ENCODE data around the gene POT1. TPM values are rescaled to one million over a fixed set of nuclear protein-coding genes. Genes with fewer than 3 reads are reported as not detected.

Gene POT1
- total RNA-seq, 2 experiments from 2014 or later = 26.2 to 30.8 TPM

- Mint-ChIP-seq H3K9me3 (ENCODE audit: low read depth) (no peaks in the 10 kb centered on the region), H3K27ac (no peak overlapping the region), H3K4me1 (no peaks in the 10 kb centered on the region), H3K36me3 (no peaks in the 10 kb centered on the region), H3K4me3 (no peak overlapping the region), H3K27me3 (peaks cover 13% of the 10 kb centered on the region)
- DNase-seq = no peak
- no peak for ATAC-seq
- CTCF ChIA-PET = interaction anchor here (0.8 kb wide), 1 partner anchor 21 kb away, joined by 3 read pairs; no protein-coding TSS in a partner anchor
Measured at GRCh38 chr7:124784879-124785818, 144.5 kb downstream of the POT1 start.

DNA sequence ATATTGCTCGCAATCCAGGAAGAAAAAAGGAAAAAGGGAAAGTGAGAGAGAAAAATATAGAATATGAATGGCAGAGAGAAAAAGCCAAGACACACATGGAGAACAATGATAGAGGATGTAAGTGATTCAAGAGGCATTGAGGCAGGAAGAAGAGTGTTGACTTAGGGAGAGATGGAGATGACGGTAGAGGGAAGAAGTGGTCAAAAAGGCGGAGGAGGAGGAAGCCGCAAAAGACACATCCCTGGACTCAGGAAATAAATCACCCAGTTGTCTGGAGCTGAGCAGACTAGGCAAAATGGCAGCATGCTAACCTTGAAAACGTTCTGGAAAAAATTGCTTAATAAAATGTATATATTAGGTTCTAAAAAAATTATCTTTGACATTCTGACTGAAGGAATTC lies 146.4 kb downstream of the POT1 start:
- H3K27me3 Mint-ChIP-seq = peaks cover 2% of the 10 kb centered on the region
- H3K36me3 Mint-ChIP-seq = no peaks in the 10 kb centered on the region
- ATAC-seq = no peak
- H3K4me1 Mint-ChIP-seq = no peaks in the 10 kb centered on the region
- no peak overlapping the region for H3K4me3 Mint-ChIP-seq
- no peak overlapping the region for H3K27ac Mint-ChIP-seq
- H3K9me3 Mint-ChIP-seq (ENCODE audit: low read depth) = no peaks in the 10 kb centered on the region
- CTCF ChIA-PET = no interaction called here
- DNase-seq = no peak

DNA sequence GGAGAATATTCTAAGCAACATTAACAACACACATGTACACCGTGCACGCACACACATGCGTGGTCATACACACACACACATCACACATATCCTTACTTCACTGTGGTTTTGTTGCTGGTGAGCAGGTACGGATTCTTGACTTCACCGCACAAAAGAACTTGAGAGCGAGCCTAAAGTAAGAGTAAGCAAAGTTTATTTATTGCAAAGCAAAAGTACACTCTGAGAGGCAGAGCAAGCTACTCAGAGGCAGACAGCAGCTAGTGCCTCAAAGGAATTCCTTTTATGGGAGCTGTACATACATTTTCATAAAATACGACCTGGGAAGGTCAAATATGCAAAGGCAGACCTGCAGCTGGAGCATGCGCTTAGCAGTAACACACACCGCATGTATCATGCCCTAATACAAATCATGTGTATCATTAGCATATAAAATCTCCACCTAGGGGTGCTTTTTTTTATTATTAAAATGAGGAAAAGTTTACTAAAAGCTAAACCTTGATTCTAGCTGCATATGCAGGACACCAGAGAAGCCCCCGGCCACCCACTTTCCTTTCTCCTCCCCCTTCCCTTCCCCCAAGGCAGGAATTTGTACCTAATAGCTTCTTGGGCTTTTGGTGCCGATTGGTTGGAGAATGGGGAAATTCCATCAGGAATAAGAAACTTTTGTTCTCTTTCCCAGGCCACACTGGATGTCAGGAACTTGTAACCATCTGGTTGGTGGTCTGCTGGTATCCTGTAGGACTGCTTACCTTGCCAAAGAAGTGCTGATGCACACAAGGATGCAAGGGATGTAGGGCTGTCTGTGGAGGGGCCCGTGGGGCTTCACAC lies 147.5 kb downstream of the POT1 start:
- Mint-ChIP-seq H3K4me3 (no peak overlapping the region), H3K4me1 (no peaks in the 10 kb centered on the region), H3K27ac (no peak overlapping the region), H3K9me3 (ENCODE audit: low read depth) (no peaks in the 10 kb centered on the region), H3K27me3 (peaks cover 2% of the 10 kb centered on the region), H3K36me3 (no peaks in the 10 kb centered on the region)
- DNase-seq (no peak), ATAC-seq (no peak)
- CTCF ChIA-PET = no interaction called here

GRCh38 chr7:124781418-124781817 lies 148.2 kb downstream of the POT1 start:
- CTCF ChIA-PET = no interaction called here
- Mint-ChIP-seq H3K27me3 (peaks cover 2% of the 10 kb centered on the region), H3K9me3 (ENCODE audit: low read depth) (no peaks in the 10 kb centered on the region), H3K36me3 (no peaks in the 10 kb centered on the region), H3K4me1 (no peaks in the 10 kb centered on the region), H3K27ac (no peak overlapping the region), H3K4me3 (no peak overlapping the region)
- no peak for DNase-seq
- ATAC-seq = no peak

DNA sequence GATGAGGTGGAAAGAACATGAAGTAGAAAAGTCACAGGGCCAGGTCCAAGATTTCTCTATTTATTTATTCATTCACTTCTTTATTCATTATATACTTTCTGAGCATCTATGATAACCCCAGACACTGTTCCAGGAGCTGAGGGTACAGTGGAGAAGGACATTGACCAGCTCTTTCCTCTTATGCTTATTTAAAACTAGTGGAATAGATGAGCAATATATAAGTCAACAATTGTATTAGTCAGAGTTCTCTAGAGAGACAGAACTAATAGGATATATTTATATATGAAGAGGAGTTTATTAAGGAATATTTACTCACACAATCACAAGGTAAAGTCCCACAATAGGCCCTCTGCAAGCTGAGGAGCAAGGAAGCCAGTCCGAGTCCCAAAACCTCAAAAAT lies 149.0 kb downstream of the POT1 start:
- Mint-ChIP-seq H3K4me3 (no peak overlapping the region), H3K27me3 (peaks cover 2% of the 10 kb centered on the region), H3K4me1 (no peaks in the 10 kb centered on the region), H3K36me3 (no peaks in the 10 kb centered on the region), H3K9me3 (ENCODE audit: low read depth) (no peaks in the 10 kb centered on the region), H3K27ac (no peak overlapping the region)
- CTCF ChIA-PET = no interaction called here
- DNase-seq (no peak), ATAC-seq (no peak)

DNA sequence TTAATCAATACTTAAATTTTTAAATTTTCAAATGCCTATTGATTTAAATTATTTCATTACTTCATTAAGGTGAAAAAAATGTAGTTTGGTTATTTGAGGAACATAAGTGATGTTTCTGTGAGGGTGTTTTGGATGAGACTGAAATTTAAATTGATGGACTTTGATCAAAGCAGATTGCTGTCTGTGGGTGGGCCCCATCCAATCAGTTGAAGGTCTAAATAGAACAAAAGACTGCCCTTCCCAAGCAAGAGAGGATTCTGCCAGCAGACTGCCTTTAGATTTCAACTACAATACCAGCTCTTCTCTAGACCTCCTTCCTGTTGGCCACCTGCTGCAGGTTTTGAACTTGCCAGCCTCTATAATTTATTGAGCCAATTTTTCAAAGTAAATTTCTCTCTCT lies 149.6 kb downstream of the POT1 start:
- Mint-ChIP-seq H3K4me1 (no peaks in the 10 kb centered on the region), H3K27me3 (peaks cover 2% of the 10 kb centered on the region), H3K4me3 (no peak overlapping the region), H3K27ac (no peak overlapping the region), H3K9me3 (ENCODE audit: low read depth) (no peaks in the 10 kb centered on the region), H3K36me3 (no peaks in the 10 kb centered on the region)
- ATAC-seq (no peak), DNase-seq (no peak)
- CTCF ChIA-PET = no interaction called here

DNA sequence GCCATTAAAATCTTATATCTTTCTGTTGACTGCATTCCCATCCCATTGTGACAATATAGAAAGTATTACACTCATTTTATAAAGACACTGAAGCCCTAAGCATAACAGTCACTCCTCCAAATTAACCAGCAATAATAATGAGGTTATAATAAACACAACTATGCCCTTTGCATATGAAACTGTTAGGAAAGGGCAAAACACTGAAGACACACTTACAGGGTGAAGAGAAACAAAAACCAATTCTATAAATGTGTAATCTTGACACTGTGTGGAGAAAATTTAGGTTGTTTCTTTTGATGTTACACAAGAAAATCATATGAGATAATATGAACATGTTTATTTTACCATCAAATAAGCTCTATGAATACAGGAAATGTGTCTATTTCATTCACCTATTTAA lies 150.0 kb downstream of the POT1 start:
- no peak overlapping the region for H3K4me3 Mint-ChIP-seq
- H3K4me1 Mint-ChIP-seq = no peaks in the 10 kb centered on the region
- H3K27ac Mint-ChIP-seq = no peak overlapping the region
- no peaks in the 10 kb centered on the region for H3K36me3 Mint-ChIP-seq
- CTCF ChIA-PET = no interaction called here
- DNase-seq (no peak), ATAC-seq (no peak)
- H3K27me3 Mint-ChIP-seq = peaks cover 2% of the 10 kb centered on the region
- H3K9me3 Mint-ChIP-seq (ENCODE audit: low read depth) = no peaks in the 10 kb centered on the region

DNA sequence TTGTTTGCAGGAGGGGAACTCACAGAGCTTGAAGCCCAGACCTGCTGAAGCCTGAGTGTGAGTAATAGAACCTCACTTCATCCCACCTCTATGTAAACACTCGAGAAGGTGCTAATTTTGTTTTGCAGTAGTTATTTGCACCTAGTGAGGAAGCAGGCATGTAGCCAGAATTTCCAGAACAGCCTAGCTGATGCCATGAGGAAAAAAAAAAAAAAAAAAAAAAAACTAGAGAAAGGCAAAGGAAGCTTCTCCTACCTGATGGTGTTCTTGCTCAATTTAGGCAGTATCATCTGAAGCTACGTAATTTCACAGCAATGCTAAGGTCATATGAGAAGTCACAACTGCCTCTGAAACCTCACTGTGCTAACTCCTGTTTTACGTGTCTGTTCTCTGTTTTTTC lies 150.4 kb downstream of the POT1 start:
- CTCF ChIA-PET = no interaction called here
- no peak overlapping the region for H3K27ac Mint-ChIP-seq
- no peaks in the 10 kb centered on the region for H3K9me3 Mint-ChIP-seq (ENCODE audit: low read depth)
- H3K27me3 Mint-ChIP-seq = peaks cover 2% of the 10 kb centered on the region
- no peak for ATAC-seq
- no peak overlapping the region for H3K4me3 Mint-ChIP-seq
- no peaks in the 10 kb centered on the region for H3K36me3 Mint-ChIP-seq
- DNase-seq = no peak
- H3K4me1 Mint-ChIP-seq = no peaks in the 10 kb centered on the region

GRCh38 chr7:124777268-124777667 lies 152.4 kb downstream of the POT1 start:
- CTCF ChIA-PET = no interaction called here
- no peaks in the 10 kb centered on the region for H3K9me3 Mint-ChIP-seq (ENCODE audit: low read depth)
- H3K4me1 Mint-ChIP-seq = no peaks in the 10 kb centered on the region

DNA sequence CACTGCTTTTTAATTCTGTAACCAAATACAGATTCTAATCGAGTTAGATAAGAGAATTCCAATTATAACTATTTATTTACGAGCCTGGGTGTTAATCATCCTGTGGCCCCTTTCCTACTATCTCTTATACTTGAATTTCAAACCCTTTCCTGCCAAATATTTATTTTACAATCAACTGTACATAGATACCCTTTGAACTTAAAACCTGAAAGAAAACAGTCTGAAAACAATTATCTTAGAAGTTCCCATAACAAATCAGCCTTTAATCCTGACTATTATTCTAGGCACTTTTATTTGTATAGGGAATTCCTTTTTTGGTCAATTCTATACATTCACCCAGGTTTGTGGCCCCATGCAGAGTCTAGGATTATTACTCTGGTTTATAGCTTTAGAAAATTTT lies 153.5 kb downstream of the POT1 start:
- ATAC-seq (no peak), DNase-seq (no peak)
- Mint-ChIP-seq H3K27ac (no peak overlapping the region), H3K4me3 (no peak overlapping the region), H3K27me3 (peaks cover 12% of the 10 kb centered on the region), H3K4me1 (no peaks in the 10 kb centered on the region), H3K36me3 (no peaks in the 10 kb centered on the region), H3K9me3 (ENCODE audit: low read depth) (no peaks in the 10 kb centered on the region)
- CTCF ChIA-PET = no interaction called here

More at GRCh38 chr7:124777268-124777667, 152.4 kb downstream of the POT1 start:
- H3K27ac Mint-ChIP-seq = no peak overlapping the region
- peaks cover 6% of the 10 kb centered on the region for H3K27me3 Mint-ChIP-seq
- no peak overlapping the region for H3K4me3 Mint-ChIP-seq
- DNase-seq (no peak), ATAC-seq (no peak)
- H3K36me3 Mint-ChIP-seq = no peaks in the 10 kb centered on the region

DNA sequence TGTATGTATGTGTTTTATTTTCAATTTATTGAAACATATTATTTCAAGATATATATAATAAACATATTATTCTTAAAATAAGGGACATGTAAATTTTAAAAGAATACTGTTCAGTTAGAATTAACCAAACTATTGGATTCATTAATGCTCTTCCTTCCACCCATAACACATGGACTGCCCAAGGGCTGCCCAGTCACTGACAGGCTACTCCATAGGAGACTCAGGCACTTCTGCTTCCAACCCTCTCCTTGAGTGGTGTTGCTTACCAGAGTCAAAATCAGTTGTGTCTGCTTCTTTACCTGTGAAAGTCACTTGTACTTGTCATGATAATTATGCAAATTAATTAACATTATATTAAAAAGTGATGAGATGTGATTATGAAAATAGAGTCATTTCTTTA lies 154.2 kb downstream of the POT1 start:
- no peaks in the 10 kb centered on the region for H3K36me3 Mint-ChIP-seq

DNA sequence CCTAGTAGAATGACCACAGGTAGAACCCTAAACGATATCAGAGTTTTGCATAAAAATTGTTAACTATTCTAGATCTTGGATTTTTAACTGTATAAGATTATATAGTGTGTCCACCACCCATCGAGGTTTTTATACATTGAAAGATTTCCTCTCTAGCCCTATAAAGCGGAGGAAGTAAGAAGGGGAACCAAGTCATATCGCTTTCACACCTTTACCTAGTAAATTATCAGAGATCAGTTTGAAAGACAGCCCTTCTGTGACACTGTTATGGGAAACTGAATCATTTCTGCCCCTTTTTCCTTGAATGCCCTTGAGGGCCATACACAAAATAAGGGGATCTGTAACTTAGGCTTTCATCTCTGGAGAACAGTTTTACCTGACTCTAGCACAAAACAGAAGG lies 155.7 kb downstream of the POT1 start:
- H3K4me3 Mint-ChIP-seq = no peak overlapping the region
- no peaks in the 10 kb centered on the region for H3K4me1 Mint-ChIP-seq
- peaks cover 19% of the 10 kb centered on the region for H3K27me3 Mint-ChIP-seq
- DNase-seq (no peak), ATAC-seq (no peak)
- H3K27ac Mint-ChIP-seq = no peak overlapping the region
- CTCF ChIA-PET = no interaction called here
- H3K9me3 Mint-ChIP-seq (ENCODE audit: low read depth) = no peaks in the 10 kb centered on the region
- H3K36me3 Mint-ChIP-seq = no peaks in the 10 kb centered on the region

More for the DNA sequence above, 154.2 kb downstream of the POT1 start:
- Mint-ChIP-seq H3K4me1 (no peaks in the 10 kb centered on the region), H3K9me3 (ENCODE audit: low read depth) (no peaks in the 10 kb centered on the region), H3K4me3 (no peak overlapping the region), H3K27me3 (peaks cover 19% of the 10 kb centered on the region), H3K27ac (no peak overlapping the region)
- no peak for DNase-seq
- ATAC-seq = no peak
- CTCF ChIA-PET = no interaction called here

DNA sequence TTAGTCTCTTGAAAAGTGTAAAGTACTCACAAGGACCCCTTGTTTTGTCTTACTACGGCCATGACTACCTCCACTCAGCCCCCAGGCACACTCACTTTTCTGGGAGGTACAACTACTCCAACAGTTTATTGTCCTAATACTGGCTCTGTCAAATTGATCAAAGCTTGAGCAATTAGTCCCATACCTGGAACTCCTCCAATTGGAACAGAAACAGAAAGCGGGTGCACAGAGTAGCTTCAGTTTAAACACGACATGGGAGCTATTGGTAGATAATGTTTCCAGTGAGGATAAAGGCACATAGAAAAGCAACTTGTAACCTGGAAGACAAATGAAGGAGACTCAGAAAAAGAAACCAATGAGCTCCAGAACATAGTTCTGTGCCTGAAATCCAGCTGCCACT lies 156.3 kb downstream of the POT1 start:
- no peaks in the 10 kb centered on the region for H3K36me3 Mint-ChIP-seq
- CTCF ChIA-PET = no interaction called here
- DNase-seq (no peak), ATAC-seq (no peak)
- H3K27ac Mint-ChIP-seq = no peak overlapping the region
- H3K9me3 Mint-ChIP-seq (ENCODE audit: low read depth) = no peaks in the 10 kb centered on the region
- peaks cover 21% of the 10 kb centered on the region for H3K27me3 Mint-ChIP-seq
- H3K4me3 Mint-ChIP-seq = no peak overlapping the region
- H3K4me1 Mint-ChIP-seq = no peaks in the 10 kb centered on the region
